ENCODE measurements around the gene MYO9B.
"Not testable (repeated sequence)": the region's sequence is repeated elsewhere in the genome, so short reads cannot be mapped to it uniquely, and the experiment has no call there.

Gene MYO9B

GRCh38 chr19:17092696-17093095, 17.1 kb downstream of the MYO9B start:
- Histone ChIP-seq H4K20me1 (ENCODE audit: insufficient read depth, low read length) (no peaks in the 10 kb centered on the region), H3K9me3 (ENCODE audit: low read length) (no peaks in the 10 kb centered on the region; the same call in 1 of the 2 replicates), H3F3A (ENCODE audit: insufficient read depth, low read length) (no peaks in the 10 kb centered on the region), H3K36me3 (ENCODE audit: insufficient read depth, low read length) (peaks cover 24% of the 10 kb centered on the region; the same call in 1 of the 2 replicates), H3K79me2 (ENCODE audit: insufficient read depth, low read length) (peaks cover 45% of the 10 kb centered on the region), H3K4me2 (ENCODE audit: low read length) (no peak overlapping the region), H2AFZ (ENCODE audit: low read length) (no peak overlapping the region), H3K27me3 (ENCODE audit: insufficient read depth, low read length) (no peaks in the 10 kb centered on the region), H3K4me3 (ENCODE audit: low read depth, low read length, poor library complexity, severe bottlenecking) (no peak overlapping the region), H3K27ac (ENCODE audit: low read depth, low read length, poor library complexity, severe bottlenecking) (no peak overlapping the region), H3K9ac (ENCODE audit: low read length) (no peak overlapping the region), H3K9me2 (ENCODE audit: low read depth, low read length) (no peaks in the 10 kb centered on the region), H3K4me1 (ENCODE audit: insufficient read depth, low read length, severe bottlenecking) (peaks cover 32% of the 10 kb centered on the region)
- TF ChIP-seq EZH2 (IDR thresholded peaks at IDR 0.05; ENCODE audit: borderline replicate concordance, low read length) (no peak), CTCF (IDR thresholded peaks at IDR 0.05; ENCODE audit: low read length) (no peak)

GRCh38 chr19:17094694-17095093, 19.1 kb downstream of the MYO9B start:
- H3K27ac ChIP-seq (ENCODE audit: low read depth, low read length, poor library complexity, severe bottlenecking); H3K4me2 ChIP-seq (ENCODE audit: low read length); H3K9me3 ChIP-seq (ENCODE audit: low read length): not testable (repeated sequence)

GRCh38 chr19:17095141-17095919, 19.8 kb downstream of the MYO9B start:
- Histone ChIP-seq H3K27me3 (ENCODE audit: insufficient read depth, low read length) (no peaks in the 10 kb centered on the region), H3K4me2 (ENCODE audit: low read length) (no peak overlapping the region), H3K79me2 (ENCODE audit: insufficient read depth, low read length) (peaks cover 36% of the 10 kb centered on the region), H3K4me1 (ENCODE audit: insufficient read depth, low read length, severe bottlenecking) (peaks cover 15% of the 10 kb centered on the region), H3K9ac (ENCODE audit: low read length) (no peak overlapping the region), H2AFZ (ENCODE audit: low read length) (no peak overlapping the region), H3K9me2 (ENCODE audit: low read depth, low read length) (no peaks in the 10 kb centered on the region), H4K20me1 (ENCODE audit: insufficient read depth, low read length) (no peaks in the 10 kb centered on the region), H3K27ac (ENCODE audit: low read depth, low read length, poor library complexity, severe bottlenecking) (no peak overlapping the region), H3K9me3 (ENCODE audit: low read length) (no peaks in the 10 kb centered on the region; the same call in 1 of the 2 replicates), H3F3A (ENCODE audit: insufficient read depth, low read length) (no peaks in the 10 kb centered on the region), H3K36me3 (ENCODE audit: insufficient read depth, low read length) (peaks cover 25% of the 10 kb centered on the region; the same call in 1 of the 2 replicates), H3K4me3 (ENCODE audit: low read depth, low read length, poor library complexity, severe bottlenecking) (no peak overlapping the region)
- TF ChIP-seq EZH2 (IDR thresholded peaks at IDR 0.05; ENCODE audit: borderline replicate concordance, low read length) (no peak), CTCF (IDR thresholded peaks at IDR 0.05; ENCODE audit: low read length) (no peak)

More at GRCh38 chr19:17094694-17095093, 19.1 kb downstream of the MYO9B start:
- H3K27me3 ChIP-seq (ENCODE audit: insufficient read depth, low read length); H3F3A ChIP-seq (ENCODE audit: insufficient read depth, low read length); H3K9me2 ChIP-seq (ENCODE audit: low read depth, low read length); H3K4me3 ChIP-seq (ENCODE audit: low read depth, low read length, poor library complexity, severe bottlenecking); H4K20me1 ChIP-seq (ENCODE audit: insufficient read depth, low read length); H3K9ac ChIP-seq (ENCODE audit: low read length); H2AFZ ChIP-seq (ENCODE audit: low read length): not testable (repeated sequence)
- peaks cover 20% of the 10 kb centered on the region for H3K4me1 ChIP-seq (ENCODE audit: insufficient read depth, low read length, severe bottlenecking)
- H3K79me2 ChIP-seq (ENCODE audit: insufficient read depth, low read length), result peaks cover 42% of the 10 kb centered on the region
- H3K36me3 ChIP-seq (ENCODE audit: insufficient read depth, low read length), result peaks cover 27% of the 10 kb centered on the region; the same call in 1 of the 2 replicates
